NCI-H226 (cell line): Measurements from ENCODE around the gene GFM1.

Source experiments
- DNase-seq: peaks from one replicate; pipeline ENCODE4 v3.0.0-alpha.2; 2015

GFM1 gene

DNA sequence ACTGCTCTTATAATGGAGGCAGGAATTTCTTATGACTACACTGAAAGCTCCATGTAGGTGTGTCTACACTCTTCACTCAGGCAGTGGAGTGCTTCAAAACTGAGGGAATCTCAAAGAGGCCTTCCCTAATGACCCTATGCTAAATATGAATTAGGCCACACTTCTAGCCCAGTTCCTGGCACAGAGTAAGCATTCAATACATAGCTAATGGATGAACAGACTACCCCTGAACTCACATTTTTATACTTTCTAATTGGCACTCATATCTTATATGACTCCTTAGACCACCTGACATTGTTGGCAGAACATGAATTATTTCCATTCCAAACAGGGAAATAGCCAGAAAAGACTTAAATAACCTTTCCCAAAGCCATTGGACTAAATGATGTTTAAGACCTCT lies 84.5 kb downstream of the GFM1 start:
- DNase-seq, result no peak

GRCh38 chr3:158731486-158731885 lies 87.2 kb downstream of the GFM1 start:
- no peak for DNase-seq

DNA sequence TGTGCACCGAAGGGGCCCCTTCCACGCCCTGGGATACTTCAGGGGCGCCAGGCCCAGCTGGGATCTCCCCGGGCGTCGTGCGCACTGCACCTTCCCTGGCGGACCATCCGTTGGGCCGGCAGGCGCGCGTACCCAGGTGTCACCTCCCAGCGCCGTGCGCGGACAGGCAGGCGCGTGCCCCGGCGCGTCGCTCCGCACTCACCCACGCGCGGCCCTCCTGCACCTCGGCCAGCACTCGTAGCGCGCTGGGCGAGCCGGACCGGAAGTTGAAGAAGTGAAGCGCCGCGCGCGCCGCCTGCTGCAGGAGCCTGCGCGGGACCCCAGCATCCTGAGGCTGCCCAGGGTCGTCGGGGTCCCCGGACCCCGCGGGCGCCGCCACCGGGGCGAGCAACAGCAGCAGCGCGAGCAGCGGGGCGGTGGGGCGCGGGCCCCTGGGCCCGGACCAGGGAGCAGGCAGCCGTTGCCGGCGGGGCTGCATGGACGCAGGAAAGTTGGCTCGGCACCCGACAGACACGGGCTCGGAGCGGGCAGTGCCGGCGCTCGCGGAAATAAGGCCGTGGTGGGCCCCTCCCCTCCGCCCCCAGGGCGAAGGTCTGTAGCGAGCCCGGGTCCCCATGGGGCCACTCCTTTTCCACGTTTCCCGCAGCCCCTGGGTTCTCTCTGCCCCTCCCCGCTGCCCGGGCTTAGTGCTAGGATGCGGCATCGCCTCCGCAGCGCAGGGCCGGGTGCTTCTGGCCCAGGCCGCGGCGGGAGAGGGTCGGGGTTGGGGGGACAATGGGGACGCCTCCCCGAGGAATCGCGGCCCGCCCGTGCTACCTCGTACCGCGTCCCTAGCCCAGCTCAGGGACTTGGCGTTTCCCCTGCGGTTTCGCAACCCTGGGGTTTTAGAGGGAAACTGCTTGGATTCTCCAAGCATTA lies 87.9 kb downstream of the GFM1 start, which contains the start of gene RARRES1:
TSS of gene RARRES1 (minus strand) at position 520 of the 918 bp plus-strand sequence. CDS start at position 478, 42 bp downstream.
- DNase-seq, result peak; percentile 78

- peak; percentile 20 for DNase-seq
These were observed 88.5 kb downstream of the GFM1 start for GRCh38 chr3:158732856-158733200.

- no peak for DNase-seq
These were observed 89.3 kb downstream of the GFM1 start for GRCh38 chr3:158733656-158734055.

DNA sequence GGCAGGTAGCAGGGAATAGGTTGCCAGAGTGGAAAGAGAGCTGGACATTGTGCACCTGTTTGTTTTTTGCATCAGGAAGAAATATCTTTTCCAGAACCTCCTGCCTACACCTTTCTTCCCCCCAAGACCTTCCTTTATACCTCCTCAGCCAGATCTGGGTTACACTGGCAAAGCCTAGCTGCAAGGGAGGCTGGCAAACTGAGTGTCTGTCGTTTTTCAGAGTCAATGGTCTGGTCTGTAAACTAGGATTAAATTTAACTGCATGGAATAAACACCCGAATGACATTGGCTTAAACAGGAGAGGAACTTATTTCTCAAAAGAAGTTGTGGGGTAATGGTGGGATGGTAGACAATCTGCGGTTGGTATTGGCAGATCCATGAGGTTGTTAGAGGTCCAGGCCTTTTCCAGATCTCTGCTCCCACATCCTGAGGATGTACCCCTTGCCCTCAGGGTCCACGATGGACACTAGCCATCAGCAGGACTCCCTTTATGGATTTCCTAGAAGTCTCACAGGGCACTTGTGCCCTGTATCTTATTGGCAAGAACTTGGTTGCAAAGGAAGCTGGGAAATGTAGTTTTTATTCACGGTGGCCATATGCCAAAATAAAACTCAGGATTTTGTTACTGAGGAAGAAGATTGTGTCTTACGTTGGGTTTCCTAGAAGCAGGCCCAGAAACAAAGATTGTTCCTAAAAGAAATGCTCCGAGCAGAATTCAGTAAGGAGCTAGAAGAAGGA lies 91.1 kb downstream of the GFM1 start:
- DNase-seq, result no peak

- no peak for DNase-seq
These were observed 93.1 kb downstream of the GFM1 start for GRCh38 chr3:158737410-158737809.

- no peak for DNase-seq
These were observed 93.8 kb downstream of the GFM1 start for GRCh38 chr3:158737976-158738615.

- no peak for DNase-seq
These were observed 94.3 kb downstream of the GFM1 start for GRCh38 chr3:158738653-158739052.

DNA sequence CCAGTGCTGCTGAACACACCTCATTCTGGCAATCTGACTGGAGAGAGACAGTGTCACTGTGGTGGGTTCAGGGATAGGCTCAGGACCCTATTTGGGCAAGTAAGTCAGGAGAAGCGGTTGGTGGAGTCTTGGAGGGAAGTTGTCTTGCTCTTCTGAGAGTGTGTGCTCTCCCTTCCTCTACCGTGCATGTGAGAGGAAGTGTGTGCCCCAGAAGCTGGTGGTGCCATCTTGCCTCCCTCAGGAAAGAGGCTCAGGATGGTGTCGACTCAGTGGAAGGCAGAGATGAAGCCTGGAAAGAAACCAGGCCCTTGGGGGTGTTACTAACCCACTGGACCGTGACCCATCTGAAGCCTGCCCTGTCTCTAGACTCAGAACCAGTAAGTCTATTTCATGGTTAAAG lies 94.8 kb downstream of the GFM1 start:
- DNase-seq, result no peak

DNA sequence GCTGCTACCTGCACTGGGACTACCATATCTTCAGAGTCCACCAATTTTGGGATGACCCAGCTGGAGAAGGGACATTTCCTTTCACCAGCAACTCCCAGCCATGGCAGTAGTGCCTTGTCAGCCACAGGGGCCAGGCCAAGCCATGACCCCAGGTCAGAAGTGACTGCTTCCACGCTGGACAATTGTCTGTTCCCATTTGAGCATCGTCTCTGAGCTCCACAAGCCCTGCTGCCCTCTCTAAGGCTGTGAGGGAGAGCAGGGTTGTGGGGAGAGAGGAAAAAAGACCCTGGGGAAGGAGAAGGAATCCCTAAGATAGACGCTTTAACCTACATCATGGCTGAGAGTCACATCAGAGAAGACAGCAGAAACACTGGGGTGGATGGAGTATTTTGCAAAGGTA lies 95.3 kb downstream of the GFM1 start:
- no peak for DNase-seq
